HG02759 (cell line): ENCODE results near the gene CRADD.
"Not testable (repeated sequence)": the region's sequence is repeated elsewhere in the genome, so short reads cannot be mapped to it uniquely, and the experiment has no call there.

Experiments
- ATAC-seq: cut with Tn5 transposase; IDR thresholded peaks from one replicate; pipeline ENCODE4 v1.9.1; 2021; ENCODE audit warnings: mild to moderate bottlenecking, moderate library complexity; ENCODE audit not compliant: unreplicated experiment

Gene CRADD

DNA sequence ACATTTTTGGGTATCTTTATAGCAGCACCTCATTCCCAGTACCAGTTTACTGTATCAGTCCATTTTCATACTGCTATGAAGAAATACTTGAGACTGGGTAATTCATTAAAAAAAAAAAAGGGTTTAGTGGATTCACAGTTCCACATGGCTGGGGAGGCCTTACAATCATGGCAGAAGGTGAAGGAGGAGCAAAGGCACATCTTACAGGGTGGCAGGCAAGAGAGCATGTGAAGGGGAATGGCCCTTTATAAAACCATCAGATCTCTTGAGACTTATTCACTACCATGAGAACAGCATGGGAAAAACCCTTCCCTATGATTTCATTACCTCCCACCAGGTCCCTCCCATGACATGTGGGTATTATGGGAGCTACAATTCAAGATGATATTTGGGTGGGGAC, 77.7 kb downstream of the CRADD start:
- not testable (repeated sequence) for ATAC-seq

- no peak for ATAC-seq
Measured at GRCh38 chr12:93756288-93756687, 79.1 kb downstream of the CRADD start.

GRCh38 chr12:93757792-93758694, 80.9 kb downstream of the CRADD start:
- no peak for ATAC-seq

GRCh38 chr12:93758801-93759373, 81.7 kb downstream of the CRADD start:
- ATAC-seq: no peak

DNA sequence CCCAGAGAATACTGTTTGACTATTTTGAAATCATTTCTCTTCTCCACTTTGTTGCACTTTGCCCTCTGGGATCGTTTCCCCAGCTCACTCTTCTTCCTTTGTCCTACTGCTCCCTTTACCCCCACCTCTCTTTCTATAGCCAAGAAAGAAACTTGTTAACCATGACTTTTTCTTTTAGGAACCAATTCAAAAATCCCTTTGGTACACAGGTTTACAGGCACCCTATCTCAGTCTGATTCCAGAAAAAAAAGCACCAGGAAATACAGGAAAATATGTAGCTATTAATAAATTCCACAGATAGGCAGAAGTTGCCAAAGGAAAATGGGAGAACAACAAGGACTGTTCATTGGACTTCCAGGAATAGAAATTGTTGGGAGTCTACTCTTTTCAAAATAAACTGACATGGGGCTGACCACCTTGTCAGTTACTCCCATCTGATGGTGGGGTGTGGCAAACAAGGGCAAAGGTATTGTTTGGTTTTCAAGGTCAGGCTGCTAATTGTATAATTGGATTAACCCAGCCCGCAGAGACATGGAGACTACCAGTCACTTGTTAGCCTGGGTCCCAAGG, 82.4 kb downstream of the CRADD start:
- ATAC-seq: no peak

- no peak for ATAC-seq
Measured at GRCh38 chr12:93760275-93760875, 83.2 kb downstream of the CRADD start.

GRCh38 chr12:93762059-93762719, 85.0 kb downstream of the CRADD start:
- ATAC-seq: no peak

DNA sequence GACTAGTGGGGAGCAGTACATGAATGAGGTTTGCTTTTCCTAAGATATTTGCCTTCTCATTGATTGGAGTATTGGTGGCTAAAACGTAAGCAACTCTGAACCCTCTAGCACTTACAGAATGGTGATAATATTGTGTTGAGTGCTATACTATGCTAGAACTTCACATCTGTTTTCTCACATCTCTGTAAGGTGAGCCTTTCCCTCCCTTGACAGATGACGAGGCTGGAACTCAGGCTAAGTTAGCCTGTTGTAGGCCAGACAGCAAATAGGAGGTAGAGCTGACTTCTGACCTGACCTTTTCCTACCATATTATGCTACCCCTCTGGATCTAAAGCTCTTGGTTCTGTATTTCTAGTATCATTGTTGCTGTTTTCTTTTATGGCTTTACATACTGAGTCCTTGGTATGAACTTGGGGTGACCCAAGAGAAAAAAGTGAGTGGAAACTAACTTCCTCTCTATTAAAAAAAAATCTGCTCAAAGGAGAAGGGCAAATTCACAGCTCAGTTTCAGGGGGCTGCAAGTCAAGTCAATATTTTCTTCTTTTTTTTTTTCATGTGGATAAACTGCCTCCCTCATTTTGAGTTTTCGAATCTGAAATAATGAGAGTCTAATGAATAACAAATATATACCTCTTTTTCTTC, 85.9 kb downstream of the CRADD start:
- no peak for ATAC-seq

GRCh38 chr12:93763746-93764147, 86.6 kb downstream of the CRADD start:
- no peak for ATAC-seq

DNA sequence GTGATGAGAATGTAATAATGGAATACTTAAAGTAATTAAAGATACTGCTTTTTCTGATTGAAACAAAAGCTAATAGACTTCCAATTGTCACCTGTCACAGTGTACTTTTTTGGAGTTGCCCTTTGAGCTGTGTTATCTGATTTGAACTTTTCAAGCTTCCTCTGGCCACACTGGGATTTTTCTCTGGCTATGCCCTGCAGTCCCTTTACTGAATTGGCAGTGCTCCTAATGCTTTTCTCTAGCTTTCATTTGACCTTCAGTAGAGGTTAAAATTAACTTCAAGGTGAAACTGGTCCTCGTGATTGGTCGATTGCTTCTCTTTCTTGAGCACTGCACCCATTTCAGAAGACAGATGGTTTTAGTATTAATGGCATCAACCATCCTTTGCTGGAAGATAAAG, 89.2 kb downstream of the CRADD start:
- no peak for ATAC-seq

DNA sequence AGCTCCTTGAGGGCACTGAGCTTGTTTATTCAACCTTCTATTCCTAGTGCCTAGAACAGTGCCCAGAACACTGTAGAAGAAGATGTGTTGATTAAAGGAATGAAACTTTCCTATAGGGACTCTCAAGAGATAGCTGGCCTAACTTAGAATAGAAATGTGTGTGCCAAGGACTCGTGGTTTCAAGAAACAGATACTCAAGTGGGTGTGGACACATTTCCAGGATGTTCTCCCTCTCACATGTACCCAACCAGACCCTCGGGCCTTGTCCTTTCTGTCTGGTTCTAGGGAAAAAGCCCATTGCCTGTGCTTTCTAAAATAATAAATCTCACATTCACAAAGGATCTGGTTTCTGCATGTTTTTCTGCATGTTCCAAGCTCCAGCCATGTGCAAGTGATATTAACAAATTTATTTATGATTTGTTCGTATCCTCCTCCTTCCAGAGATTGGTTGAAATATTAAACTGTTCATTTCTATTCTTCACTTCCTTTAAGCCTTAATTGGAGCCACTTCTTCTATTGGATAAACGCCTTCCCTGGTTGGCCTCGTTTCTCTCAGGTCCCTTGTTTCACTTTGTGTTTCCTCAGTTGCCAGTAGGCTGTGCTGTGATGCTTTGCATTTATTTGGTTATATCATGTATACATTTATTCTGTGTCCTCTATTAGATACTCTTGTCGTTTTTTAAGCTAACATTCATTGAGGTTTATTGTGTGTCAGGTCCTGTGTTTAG, 89.8 kb downstream of the CRADD start:
- no peak for ATAC-seq

GRCh38 chr12:93767524-93767863, 90.3 kb downstream of the CRADD start:
- no peak for ATAC-seq

DNA sequence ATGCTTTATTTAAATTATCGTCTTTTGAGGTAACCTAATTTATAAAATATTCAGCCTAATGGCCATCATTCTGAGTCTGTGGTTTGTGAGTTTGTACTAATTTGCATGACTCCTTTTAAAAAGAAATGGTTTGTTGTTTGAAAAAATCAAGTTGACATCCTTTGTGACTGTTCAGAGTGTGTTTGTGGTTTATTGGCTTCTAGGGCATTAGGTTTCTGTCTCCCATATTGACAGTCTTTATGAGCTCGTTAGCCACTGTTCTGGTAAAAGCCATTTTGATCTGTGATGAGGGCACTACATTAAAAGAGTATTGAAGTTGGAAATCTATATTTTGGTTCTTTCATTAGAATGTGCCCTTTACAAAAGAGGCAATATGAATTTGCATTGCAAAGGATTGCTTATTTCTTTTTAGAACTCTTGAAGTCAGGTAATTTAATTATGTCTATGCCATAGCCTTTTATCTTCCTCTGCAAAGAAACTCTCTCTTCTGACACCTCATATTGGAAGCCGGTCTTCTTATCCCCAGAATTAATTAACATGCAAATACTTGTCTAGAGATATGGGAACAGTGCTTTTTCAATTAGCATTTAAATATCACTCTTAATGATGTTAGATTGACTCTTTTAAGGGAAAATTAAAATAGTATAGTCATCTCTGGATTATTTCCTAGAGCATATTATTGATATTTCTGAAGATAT, 95.0 kb downstream of the CRADD start:
- ATAC-seq: no peak

- no peak for ATAC-seq
Measured at GRCh38 chr12:93773122-93773871, 96.1 kb downstream of the CRADD start.

DNA sequence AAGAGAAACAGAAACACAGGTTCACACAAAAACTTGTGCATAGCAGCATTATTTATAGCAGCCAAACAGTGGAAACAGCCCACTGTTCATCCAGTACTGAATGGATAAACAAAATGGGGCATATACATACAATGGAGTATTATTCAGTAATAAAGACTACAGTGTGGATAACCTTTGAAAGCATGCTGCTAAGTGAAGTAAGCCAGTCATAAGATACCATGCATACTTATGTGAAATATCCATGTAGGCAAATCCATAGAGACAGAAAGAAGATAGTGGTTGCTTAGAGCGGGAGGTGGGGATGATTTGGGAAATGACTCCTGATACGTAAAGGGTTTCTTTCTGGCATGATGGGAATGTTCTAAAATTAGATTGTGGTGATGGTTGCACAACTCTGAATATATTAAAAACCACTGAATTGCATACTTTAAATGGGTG, 99.4 kb downstream of the CRADD start:
- ATAC-seq: no peak

GRCh38 chr12:93777254-93777653, 100.1 kb downstream of the CRADD start:
- no peak for ATAC-seq

DNA sequence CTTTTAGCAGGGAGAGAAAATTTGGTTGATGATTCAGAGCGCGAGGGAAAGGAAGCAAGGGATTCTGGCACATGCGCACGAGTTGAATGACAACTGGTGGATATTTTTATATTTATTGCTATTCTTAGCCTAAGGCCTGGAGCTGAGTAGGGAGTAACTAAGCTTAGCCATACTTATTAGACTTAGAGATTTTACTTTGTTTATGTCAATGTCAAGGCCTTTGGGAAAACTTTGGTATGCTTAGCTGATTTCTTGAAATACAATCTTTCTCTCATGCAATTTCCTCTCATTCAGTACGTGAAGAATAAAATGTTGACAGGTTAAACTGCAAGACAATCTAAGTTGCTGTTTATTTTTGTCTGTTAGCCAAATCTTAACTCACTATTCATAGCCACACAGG, 101.1 kb downstream of the CRADD start:
- no peak for ATAC-seq

DNA sequence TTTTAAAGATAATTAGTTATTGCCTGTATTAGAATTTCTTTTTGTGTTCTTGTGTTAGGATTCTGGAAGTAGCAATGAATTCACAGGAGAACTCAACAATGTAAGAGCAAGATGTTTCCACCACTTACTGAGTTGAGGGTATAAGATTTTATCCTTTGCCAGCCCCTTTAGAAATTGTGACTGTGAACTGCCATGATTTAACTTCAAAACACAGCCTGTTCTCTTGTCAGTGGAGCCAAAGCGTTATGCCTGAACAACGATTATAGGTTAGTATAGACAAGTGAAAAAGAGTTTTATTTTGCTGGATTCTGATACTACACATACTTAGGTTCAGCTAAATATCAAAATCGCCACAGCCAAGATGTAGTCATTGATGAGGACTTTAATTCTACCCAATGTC, 101.6 kb downstream of the CRADD start:
- no peak for ATAC-seq

DNA sequence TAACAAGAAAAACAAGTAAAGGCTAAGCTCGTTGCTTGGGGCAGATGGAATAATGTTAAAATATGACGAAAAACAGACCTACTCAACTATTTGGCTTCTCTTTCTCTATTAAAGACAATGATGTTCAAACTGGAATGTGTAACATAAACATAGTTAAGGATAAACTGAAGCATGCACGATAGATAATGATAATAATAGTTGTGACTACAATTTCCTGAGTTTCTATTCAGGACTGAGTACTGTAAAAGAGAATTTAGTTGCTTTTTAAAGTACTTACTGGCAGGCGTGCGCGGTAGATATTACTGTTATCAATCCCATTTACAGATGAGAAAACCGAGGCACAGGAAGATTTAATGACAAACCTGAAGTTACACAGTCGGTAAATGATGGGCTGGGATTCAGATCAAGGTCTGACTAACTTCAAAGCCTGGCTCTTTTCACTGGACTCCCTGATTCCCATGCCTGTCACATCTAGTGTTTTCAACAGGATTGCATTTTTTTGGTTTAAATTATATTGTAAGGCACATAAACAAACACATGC, 103.0 kb downstream of the CRADD start:
- no peak for ATAC-seq
